Measurements from ENCODE around the gene CBARP. TPM values are rescaled to one million over a fixed set of nuclear protein-coding genes. Genes with fewer than 3 reads are reported as not detected.
A peak's percentile ranks its signal among the peaks of the same experiment; 100 is the strongest.
"Not testable (repeated sequence)": the region's sequence is repeated elsewhere in the genome, so short reads cannot be mapped to it uniquely, and the experiment has no call there.

The CBARP gene
- total RNA-seq, 1 donor from 2014 or later = 0.96 TPM

DNA sequence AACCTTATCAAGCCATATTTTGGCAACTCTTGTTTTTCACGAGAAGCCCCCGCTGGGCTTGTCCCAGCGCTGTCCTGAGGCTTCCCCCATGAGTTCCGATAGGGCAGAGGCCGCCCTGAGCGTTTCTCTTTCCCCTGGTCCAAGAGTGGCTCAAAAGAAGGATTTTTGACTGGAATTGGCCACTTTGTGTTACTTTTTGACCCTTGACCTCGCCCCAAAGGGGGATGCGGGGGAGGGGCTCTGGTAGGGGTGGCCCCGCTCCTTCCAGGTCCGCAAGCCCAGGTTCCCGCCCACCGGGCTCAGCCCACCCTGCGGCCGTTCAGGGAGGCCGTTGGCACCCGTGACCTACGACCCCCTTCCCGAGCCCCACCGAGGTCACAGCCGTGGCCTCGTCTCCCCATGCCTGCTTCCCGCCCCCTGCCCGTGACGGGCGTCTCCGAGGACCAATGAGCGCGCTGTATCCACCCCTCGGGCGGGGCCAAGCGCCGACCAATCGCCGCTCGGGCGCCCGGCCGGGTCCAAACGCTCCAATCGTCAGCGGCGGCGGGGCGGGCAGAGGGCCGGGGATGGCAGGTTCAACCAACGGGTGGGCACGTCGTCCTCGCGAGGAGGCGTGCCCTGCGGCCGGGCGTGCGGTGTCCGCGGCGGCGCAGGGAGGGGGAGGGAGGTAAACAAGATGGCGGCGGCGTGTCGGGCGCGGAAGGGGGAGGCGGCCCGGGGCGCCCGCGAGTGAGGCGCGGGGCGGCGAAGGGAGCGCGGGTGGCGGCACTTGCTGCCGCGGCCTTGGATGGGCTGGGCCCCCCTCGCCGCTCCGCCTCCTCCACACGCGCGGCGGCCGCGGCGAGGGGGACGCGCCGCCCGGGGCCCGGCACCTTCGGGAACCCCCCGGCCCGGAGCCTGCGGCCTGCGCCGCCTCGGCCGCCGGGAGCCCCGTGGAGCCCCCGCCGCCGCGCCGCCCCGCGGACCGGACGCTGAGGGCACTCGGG lies 32.4 kb downstream of the CBARP start, which contains the start of gene STK11:
STK11 (plus strand) TSS at position 665 of the 986 bp plus-strand sequence. CDS start 1,136 bp downstream, outside the sequence.
- intact Hi-C loops (cut with micrococcal nuclease) = no loop called here
- DNase-seq = peak; percentile 100
- H3K4me1 ChIP-seq = peaks cover 49% of the 10 kb centered on the region

DNA sequence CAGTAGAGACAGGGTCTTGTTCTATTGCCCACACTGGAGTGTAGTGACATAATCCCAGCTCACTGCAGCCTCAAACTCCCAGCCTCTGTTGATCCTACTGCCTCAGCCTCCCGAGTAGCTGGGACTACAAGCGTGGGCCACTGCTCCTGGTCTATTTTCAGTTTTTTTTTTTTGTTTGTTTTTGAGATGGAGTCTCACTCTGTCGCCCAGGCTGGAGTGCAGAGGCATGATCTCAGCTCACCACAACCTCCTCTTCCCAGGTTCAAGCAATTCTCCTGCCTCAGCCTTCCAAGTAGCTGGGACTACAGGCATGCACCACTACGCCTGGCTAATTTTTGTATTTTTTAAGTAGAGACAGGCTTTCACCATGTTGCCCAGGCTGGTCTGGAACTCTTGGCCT lies 37.2 kb downstream of the CBARP start:
- intact Hi-C loops (cut with micrococcal nuclease); H3K4me3 ChIP-seq; H3K4me1 ChIP-seq; H3K27me3 ChIP-seq (ENCODE audit: low read depth); H3K36me3 ChIP-seq; H3K9me3 ChIP-seq (replicated peaks); DNase-seq; H3K27ac ChIP-seq (replicated peaks): not testable (repeated sequence)

More for the DNA sequence above, 32.4 kb downstream of the CBARP start, which contains the start of gene STK11:
- peaks cover 7% of the 10 kb centered on the region for H3K36me3 ChIP-seq
- no peaks in the 10 kb centered on the region for H3K9me3 ChIP-seq (replicated peaks)
- peak within 1 kb of the TSS; percentile 92 for H3K27ac ChIP-seq (replicated peaks)
- peak within 1 kb of the TSS; percentile 79 for H3K4me3 ChIP-seq
- no peaks in the 10 kb centered on the region for H3K27me3 ChIP-seq (ENCODE audit: low read depth)
- TF ChIP-seq, protein P1, sequence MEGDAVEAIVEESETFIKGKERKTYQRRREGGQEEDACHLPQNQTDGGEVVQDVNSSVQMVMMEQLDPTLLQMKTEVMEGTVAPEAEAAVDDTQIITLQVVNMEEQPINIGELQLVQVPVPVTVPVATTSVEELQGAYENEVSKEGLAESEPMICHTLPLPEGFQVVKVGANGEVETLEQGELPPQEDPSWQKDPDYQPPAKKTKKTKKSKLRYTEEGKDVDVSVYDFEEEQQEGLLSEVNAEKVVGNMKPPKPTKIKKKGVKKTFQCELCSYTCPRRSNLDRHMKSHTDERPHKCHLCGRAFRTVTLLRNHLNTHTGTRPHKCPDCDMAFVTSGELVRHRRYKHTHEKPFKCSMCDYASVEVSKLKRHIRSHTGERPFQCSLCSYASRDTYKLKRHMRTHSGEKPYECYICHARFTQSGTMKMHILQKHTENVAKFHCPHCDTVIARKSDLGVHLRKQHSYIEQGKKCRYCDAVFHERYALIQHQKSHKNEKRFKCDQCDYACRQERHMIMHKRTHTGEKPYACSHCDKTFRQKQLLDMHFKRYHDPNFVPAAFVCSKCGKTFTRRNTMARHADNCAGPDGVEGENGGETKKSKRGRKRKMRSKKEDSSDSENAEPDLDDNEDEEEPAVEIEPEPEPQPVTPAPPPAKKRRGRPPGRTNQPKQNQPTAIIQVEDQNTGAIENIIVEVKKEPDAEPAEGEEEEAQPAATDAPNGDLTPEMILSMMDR (IDR thresholded peaks at IDR 0.05; ENCODE audit: borderline replicate concordance) = no peak

DNA sequence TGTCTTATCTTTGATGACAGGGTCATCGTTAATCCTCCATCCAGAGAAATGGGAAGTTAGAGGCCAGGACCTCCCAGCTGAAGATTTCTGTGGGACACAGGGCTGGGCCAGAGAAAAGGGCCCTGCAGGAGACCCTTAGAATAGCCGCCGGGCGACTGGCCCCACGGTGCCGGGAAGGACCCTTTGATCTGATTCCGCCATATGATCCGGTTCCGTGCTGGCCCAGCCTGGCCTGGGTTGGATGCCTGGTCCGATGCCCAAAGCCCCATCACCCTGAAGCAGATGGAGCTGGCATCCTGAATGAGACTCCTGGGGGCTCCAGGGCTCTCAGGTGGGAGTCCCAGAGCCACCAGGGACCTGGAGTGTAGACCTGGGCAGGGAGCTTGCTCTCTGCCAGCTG lies 38.3 kb downstream of the CBARP start:
- no peaks in the 10 kb centered on the region for H3K36me3 ChIP-seq
- H3K27ac ChIP-seq (replicated peaks) = no peak overlapping the region
- H3K4me1 ChIP-seq = no peaks in the 10 kb centered on the region
- TF ChIP-seq, protein P1 (IDR thresholded peaks at IDR 0.05; ENCODE audit: borderline replicate concordance) = no peak
- H3K27me3 ChIP-seq (ENCODE audit: low read depth) = no peaks in the 10 kb centered on the region
- H3K4me3 ChIP-seq = no peak overlapping the region
- no peak for DNase-seq
- no peaks in the 10 kb centered on the region for H3K9me3 ChIP-seq (replicated peaks)
- intact Hi-C loops (cut with micrococcal nuclease) = no loop called here

DNA sequence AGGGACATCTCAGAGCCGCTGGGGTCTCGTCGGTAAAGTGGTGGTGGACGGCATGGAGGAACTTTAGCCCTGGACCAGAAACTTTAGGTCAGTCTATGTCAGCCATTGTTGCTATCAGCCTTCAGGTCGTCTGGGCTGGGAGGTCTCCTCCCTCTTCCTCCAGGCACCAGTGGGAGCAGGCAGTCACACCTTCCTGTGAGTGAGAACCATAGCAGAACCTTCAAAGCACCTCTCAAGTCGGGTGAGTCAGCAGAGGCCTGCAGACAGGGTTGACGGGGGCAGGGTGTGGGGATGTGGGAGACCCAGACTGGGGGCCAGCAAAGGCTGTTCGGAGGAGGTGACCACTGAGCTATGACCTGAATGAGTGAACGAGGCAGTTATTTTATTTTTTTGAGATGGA lies 48.4 kb downstream of the CBARP start:
- no peaks in the 10 kb centered on the region for H3K9me3 ChIP-seq (replicated peaks)
- H3K27ac ChIP-seq (replicated peaks) = no peak overlapping the region
- H3K4me1 ChIP-seq = peaks cover 3% of the 10 kb centered on the region
- DNase-seq = no peak
- intact Hi-C loops (cut with micrococcal nuclease) = loop anchor here (10.0 kb wide), 1 partner anchor 65 kb away; no protein-coding TSS in a partner anchor
- no peaks in the 10 kb centered on the region for H3K36me3 ChIP-seq
- TF ChIP-seq, protein P1 (IDR thresholded peaks at IDR 0.05; ENCODE audit: borderline replicate concordance) = no peak
- H3K4me3 ChIP-seq = no peak overlapping the region
- H3K27me3 ChIP-seq (ENCODE audit: low read depth) = no peaks in the 10 kb centered on the region

DNA sequence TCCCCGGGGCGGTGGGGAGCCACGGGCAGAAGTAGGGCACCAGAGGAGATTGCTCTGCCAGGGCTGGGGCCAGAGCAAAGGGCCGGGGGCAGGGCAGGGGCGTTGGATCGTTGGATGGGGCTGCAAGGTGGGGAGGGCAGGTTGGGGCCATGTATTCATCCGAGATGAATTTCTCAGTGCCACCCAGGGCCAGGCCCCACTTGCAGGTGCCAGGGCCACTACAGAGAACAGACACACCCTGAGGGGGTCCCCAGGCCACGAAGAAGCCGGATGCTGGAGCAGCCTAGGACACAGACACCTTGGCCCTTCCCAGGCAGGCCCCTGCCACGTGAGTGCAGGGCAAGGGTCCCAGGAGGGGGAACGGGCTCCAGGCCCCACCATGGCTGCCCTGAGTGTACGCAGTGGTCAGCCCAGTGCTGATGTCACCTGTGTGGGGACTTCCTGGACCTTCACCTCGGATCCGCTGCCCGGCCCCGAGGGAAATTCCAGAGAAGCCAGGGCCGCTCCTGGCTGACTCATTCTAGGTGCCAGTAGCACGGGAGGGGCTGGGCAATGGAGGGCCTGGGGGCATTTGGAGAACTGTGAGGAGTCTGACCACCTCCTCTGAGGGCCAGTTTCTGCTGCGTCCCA lies 54.1 kb downstream of the CBARP start:
- Histone ChIP-seq H3K4me1 (peaks cover 7% of the 10 kb centered on the region), H3K27ac (replicated peaks) (no peak overlapping the region), H3K27me3 (ENCODE audit: low read depth) (peaks cover 4% of the 10 kb centered on the region), H3K36me3 (no peaks in the 10 kb centered on the region), H3K9me3 (replicated peaks) (no peaks in the 10 kb centered on the region), H3K4me3 (no peak overlapping the region)
- intact Hi-C loops (cut with micrococcal nuclease) = loop anchor here (10.0 kb wide), 1 partner anchor 59 kb away; no protein-coding TSS in a partner anchor
- TF ChIP-seq, protein P1 (IDR thresholded peaks at IDR 0.05; ENCODE audit: borderline replicate concordance) = no peak
- DNase-seq = no peak
